Right lobe of liver (tissue), 4 donors: ENCODE data around the gene XDH.

Experiments
- POLR2A ChIP-seq: fragments of 450-650 bp; IDR thresholded peaks from one replicate; pipeline ENCODE4 v1.6.1; 2017; ENCODE audit warnings: antibody characterized with exemption, mild to moderate bottlenecking
- TF ChIP-seq, protein P1 (sequence below), 4 donors: fragments of 200-600 bp in 3 of 4; fragments of 450-650 bp in 1 of 4; IDR thresholded peaks; one replicate each; pipeline versions ENCODE4 v1.5.1 to v1.8.0; 2016 to 2022; ENCODE audit warnings: antibody characterized with exemption in 4 of 4, mild to moderate bottlenecking in 2 of 4
- donor health status: DM: no; HTN: no; CAD: no.
- donor health status: DM: no; HTN: no; CAD: no.
- donor health status: DM: no; HTN: yes; CAD: no.

DNA sequence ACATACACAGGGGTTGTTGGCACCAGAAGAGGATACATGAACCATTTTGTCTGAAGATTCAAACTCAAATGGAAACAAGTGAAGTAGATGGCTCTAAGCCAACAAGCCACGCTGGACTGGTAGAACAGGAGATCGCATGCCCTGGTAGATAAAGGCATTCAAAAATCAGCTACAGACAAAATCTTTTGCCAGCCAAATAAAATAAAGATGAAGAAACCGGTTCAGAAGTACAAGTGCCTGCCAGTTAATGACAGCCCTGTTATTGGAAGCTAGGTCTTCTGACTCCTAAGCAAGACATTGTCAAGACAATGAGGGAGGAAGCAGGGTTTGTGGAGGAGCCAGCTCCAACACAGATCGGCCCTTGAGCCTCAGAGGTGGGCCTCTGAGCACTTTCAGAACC lies 128.3 kb downstream of the XDH start:
- TF ChIP-seq, protein P1, sequence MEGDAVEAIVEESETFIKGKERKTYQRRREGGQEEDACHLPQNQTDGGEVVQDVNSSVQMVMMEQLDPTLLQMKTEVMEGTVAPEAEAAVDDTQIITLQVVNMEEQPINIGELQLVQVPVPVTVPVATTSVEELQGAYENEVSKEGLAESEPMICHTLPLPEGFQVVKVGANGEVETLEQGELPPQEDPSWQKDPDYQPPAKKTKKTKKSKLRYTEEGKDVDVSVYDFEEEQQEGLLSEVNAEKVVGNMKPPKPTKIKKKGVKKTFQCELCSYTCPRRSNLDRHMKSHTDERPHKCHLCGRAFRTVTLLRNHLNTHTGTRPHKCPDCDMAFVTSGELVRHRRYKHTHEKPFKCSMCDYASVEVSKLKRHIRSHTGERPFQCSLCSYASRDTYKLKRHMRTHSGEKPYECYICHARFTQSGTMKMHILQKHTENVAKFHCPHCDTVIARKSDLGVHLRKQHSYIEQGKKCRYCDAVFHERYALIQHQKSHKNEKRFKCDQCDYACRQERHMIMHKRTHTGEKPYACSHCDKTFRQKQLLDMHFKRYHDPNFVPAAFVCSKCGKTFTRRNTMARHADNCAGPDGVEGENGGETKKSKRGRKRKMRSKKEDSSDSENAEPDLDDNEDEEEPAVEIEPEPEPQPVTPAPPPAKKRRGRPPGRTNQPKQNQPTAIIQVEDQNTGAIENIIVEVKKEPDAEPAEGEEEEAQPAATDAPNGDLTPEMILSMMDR (IDR thresholded peaks at IDR 0.05): no peak
- TF ChIP-seq POLR2A: no peak
